ENCODE results near the gene SMAD3.

- TF ChIP-seq CTCF (IDR thresholded peaks at IDR 0.05; ENCODE audit: insufficient read depth, low read length) (no peak), POLR2AphosphoS5 (IDR thresholded peaks at IDR 0.05; ENCODE audit: low read depth) (no peak), REST (IDR thresholded peaks at IDR 0.05; ENCODE audit: insufficient replicate concordance, low read depth) (no peak), SPI1 (IDR thresholded peaks at IDR 0.05; ENCODE audit: borderline replicate concordance, low read depth) (no peak), GABPA (IDR thresholded peaks at IDR 0.05; ENCODE audit: low read depth) (no peak)
These were observed 22.2 kb downstream of the SMAD3 start for GRCh38 chr15:67087507-67088172.
